ENCODE results near the gene KPTN. TPM values are rescaled to one million over a fixed set of nuclear protein-coding genes. Genes with fewer than 3 reads are reported as not detected.

KPTN gene
- total and polyA plus RNA-seq, 2 of the 8 experiments (the other 6 are each of a cell fraction or from before 2014, with no cell fraction given), result 23.6 to 31.3 TPM

- TF ChIP-seq SIRT6 (IDR thresholded peaks at IDR 0.05; ENCODE audit: low read length) (no peak), BRCA1 (IDR thresholded peaks at IDR 0.05; ENCODE audit: low read depth, low read length) (no peak), BCL11A (IDR thresholded peaks at IDR 0.05; ENCODE audit: low read depth in 2 of 2, low read length in 2 of 2) (no peak), HDAC6 (IDR thresholded peaks at IDR 0.05; ENCODE audit: low read depth, low read length) (no peak)
- TF ChIP-seq, protein P1, sequence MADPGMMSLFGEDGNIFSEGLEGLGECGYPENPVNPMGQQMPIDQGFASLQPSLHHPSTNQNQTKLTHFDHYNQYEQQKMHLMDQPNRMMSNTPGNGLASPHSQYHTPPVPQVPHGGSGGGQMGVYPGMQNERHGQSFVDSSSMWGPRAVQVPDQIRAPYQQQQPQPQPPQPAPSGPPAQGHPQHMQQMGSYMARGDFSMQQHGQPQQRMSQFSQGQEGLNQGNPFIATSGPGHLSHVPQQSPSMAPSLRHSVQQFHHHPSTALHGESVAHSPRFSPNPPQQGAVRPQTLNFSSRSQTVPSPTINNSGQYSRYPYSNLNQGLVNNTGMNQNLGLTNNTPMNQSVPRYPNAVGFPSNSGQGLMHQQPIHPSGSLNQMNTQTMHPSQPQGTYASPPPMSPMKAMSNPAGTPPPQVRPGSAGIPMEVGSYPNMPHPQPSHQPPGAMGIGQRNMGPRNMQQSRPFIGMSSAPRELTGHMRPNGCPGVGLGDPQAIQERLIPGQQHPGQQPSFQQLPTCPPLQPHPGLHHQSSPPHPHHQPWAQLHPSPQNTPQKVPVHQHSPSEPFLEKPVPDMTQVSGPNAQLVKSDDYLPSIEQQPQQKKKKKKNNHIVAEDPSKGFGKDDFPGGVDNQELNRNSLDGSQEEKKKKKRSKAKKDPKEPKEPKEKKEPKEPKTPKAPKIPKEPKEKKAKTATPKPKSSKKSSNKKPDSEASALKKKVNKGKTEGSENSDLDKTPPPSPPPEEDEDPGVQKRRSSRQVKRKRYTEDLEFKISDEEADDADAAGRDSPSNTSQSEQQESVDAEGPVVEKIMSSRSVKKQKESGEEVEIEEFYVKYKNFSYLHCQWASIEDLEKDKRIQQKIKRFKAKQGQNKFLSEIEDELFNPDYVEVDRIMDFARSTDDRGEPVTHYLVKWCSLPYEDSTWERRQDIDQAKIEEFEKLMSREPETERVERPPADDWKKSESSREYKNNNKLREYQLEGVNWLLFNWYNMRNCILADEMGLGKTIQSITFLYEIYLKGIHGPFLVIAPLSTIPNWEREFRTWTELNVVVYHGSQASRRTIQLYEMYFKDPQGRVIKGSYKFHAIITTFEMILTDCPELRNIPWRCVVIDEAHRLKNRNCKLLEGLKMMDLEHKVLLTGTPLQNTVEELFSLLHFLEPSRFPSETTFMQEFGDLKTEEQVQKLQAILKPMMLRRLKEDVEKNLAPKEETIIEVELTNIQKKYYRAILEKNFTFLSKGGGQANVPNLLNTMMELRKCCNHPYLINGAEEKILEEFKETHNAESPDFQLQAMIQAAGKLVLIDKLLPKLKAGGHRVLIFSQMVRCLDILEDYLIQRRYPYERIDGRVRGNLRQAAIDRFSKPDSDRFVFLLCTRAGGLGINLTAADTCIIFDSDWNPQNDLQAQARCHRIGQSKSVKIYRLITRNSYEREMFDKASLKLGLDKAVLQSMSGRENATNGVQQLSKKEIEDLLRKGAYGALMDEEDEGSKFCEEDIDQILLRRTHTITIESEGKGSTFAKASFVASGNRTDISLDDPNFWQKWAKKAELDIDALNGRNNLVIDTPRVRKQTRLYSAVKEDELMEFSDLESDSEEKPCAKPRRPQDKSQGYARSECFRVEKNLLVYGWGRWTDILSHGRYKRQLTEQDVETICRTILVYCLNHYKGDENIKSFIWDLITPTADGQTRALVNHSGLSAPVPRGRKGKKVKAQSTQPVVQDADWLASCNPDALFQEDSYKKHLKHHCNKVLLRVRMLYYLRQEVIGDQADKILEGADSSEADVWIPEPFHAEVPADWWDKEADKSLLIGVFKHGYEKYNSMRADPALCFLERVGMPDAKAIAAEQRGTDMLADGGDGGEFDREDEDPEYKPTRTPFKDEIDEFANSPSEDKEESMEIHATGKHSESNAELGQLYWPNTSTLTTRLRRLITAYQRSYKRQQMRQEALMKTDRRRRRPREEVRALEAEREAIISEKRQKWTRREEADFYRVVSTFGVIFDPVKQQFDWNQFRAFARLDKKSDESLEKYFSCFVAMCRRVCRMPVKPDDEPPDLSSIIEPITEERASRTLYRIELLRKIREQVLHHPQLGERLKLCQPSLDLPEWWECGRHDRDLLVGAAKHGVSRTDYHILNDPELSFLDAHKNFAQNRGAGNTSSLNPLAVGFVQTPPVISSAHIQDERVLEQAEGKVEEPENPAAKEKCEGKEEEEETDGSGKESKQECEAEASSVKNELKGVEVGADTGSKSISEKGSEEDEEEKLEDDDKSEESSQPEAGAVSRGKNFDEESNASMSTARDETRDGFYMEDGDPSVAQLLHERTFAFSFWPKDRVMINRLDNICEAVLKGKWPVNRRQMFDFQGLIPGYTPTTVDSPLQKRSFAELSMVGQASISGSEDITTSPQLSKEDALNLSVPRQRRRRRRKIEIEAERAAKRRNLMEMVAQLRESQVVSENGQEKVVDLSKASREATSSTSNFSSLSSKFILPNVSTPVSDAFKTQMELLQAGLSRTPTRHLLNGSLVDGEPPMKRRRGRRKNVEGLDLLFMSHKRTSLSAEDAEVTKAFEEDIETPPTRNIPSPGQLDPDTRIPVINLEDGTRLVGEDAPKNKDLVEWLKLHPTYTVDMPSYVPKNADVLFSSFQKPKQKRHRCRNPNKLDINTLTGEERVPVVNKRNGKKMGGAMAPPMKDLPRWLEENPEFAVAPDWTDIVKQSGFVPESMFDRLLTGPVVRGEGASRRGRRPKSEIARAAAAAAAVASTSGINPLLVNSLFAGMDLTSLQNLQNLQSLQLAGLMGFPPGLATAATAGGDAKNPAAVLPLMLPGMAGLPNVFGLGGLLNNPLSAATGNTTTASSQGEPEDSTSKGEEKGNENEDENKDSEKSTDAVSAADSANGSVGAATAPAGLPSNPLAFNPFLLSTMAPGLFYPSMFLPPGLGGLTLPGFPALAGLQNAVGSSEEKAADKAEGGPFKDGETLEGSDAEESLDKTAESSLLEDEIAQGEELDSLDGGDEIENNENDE (IDR thresholded peaks at IDR 0.05; ENCODE audit: insufficient replicate concordance, low read length), result no peak
- TF ChIP-seq, protein P2, sequence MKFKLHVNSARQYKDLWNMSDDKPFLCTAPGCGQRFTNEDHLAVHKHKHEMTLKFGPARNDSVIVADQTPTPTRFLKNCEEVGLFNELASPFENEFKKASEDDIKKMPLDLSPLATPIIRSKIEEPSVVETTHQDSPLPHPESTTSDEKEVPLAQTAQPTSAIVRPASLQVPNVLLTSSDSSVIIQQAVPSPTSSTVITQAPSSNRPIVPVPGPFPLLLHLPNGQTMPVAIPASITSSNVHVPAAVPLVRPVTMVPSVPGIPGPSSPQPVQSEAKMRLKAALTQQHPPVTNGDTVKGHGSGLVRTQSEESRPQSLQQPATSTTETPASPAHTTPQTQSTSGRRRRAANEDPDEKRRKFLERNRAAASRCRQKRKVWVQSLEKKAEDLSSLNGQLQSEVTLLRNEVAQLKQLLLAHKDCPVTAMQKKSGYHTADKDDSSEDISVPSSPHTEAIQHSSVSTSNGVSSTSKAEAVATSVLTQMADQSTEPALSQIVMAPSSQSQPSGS (IDR thresholded peaks at IDR 0.05; ENCODE audit: low read length), result no peak
Measured at GRCh38 chr19:47461876-47462275, 22.1 kb downstream of the KPTN start (continued).

All from H1 (cell line).